ENCODE results near the gene C10orf71.

Gene C10orf71

DNA sequence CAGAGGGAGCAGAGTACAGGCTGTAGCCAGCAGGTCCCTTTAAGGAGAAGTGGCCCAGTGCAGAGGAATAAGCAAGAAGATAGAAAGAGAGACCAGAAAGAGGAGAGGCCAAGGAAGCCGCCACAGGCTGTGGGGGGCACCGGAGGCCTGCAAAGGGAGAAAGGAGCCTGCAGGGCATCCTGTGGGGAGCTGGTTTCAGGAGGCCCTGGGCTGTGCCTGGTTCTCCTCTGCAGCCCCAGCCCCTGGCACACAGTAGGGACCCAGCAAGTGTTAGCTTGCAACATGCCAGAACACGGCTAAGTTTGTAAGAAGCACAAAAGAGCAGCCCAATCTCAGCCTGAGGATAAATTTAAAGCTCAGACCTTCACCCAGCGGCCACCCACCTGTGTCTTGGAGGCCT is 12.3 kb upstream of the C10orf71 start:
- no peak for DNase-seq (ENCODE audit: low read depth)
- TF ChIP-seq, protein P1, sequence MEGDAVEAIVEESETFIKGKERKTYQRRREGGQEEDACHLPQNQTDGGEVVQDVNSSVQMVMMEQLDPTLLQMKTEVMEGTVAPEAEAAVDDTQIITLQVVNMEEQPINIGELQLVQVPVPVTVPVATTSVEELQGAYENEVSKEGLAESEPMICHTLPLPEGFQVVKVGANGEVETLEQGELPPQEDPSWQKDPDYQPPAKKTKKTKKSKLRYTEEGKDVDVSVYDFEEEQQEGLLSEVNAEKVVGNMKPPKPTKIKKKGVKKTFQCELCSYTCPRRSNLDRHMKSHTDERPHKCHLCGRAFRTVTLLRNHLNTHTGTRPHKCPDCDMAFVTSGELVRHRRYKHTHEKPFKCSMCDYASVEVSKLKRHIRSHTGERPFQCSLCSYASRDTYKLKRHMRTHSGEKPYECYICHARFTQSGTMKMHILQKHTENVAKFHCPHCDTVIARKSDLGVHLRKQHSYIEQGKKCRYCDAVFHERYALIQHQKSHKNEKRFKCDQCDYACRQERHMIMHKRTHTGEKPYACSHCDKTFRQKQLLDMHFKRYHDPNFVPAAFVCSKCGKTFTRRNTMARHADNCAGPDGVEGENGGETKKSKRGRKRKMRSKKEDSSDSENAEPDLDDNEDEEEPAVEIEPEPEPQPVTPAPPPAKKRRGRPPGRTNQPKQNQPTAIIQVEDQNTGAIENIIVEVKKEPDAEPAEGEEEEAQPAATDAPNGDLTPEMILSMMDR (IDR thresholded peaks at IDR 0.05; ENCODE audit: low read depth, low read length, missing control alignments), result no peak
- H3K4me3 ChIP-seq (ENCODE audit: low read depth, low read length), result no peak overlapping the region

DNA sequence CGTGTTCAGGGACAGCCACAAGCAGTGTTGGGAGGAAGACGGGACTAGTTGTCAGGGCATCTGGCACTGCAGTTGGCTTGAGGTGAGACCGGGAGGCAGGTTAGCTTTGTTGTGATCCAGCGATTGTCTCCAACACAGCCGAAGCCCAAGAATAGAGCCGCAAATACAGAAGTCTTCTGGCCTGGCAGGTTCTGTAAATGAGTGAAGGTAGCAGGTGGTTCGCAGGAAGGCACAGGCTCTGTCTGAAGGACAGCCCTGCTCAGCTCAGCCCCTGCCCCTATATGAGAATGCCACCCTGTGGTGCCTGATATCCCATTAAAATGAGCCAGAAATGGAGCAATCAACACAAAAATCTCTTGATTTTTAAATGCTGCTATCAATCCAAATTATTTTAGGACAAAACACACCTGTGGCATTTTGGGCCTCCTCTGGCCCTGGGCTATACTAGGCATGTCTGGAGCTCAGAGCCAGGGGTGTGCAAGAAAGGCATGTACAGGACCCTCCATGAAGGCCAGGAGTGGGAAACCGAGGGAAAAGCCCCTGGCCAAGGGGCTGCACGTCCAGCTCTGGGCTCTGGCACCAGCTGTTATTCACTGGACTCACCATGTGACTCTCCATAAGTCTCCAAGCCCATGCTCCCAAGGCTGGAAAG is 11.2 kb upstream of the C10orf71 start:
- TF ChIP-seq, protein P1 (IDR thresholded peaks at IDR 0.05; ENCODE audit: low read depth, low read length, missing control alignments), result no peak
- no peak overlapping the region for H3K4me3 ChIP-seq (ENCODE audit: low read depth, low read length)
- no peak for DNase-seq (ENCODE audit: low read depth)

DNA sequence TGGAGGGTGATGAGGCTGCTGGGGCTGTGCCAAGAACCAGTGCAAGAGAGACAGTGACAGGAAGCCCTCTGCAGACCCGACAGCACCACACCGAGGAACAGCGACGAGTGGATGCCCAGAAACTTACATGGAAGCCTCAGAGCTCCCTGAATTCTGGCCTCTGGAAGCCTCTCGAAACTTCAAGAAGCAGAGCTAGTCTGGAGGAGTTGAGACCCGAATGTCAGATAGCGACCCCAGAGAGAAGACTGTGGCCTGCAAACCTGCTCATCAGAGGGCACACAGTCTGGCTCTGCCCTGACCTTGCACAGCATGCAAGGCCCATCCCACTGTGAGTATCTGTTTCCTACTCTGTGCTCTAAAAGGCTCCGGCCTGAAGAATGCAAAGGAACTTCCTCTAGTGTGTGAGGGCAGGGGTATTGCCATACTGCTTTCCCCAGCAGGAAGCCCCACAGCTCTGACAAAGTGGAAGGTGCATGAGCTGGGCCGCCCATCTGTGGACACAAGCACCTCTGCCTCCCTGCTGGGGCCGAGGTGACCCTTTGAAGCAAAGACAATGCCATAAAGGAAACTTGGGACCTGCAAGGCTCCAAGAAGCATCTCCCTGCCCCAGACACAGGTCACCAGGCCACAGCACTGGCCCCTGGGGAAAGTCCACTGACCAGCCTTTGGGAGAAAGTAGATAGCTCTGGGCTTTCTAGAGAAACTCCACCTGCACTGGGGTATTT is 10.5 kb upstream of the C10orf71 start:
- TF ChIP-seq, protein P1 (IDR thresholded peaks at IDR 0.05; ENCODE audit: low read depth, low read length, missing control alignments), result no peak
- DNase-seq (ENCODE audit: low read depth), result no peak

DNA sequence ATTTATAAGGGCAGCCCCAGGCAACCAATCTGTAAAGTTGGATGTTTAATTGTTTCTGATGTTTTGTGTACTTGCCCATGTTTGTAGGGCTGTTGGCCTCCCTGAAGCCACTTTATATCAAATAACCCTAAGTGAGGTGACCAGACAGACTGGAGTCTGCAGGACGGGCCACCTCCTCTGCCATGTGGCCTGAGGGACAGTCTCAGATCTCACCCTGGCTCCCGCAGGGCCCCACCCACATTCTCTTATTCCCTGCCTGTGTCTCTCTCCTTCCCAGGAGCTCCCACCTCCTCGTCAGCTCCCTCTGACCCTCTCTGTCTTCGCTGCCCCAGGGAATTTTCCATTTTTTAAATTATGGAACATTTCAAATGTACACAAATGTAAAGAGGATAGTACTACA is 9.5 kb upstream of the C10orf71 start:
- no peak for DNase-seq (ENCODE audit: low read depth)
- no peak overlapping the region for H3K4me3 ChIP-seq (ENCODE audit: low read depth, low read length)
- TF ChIP-seq, protein P1 (IDR thresholded peaks at IDR 0.05; ENCODE audit: low read depth, low read length, missing control alignments), result no peak

More for the DNA sequence above, 10.5 kb upstream of the C10orf71 start:
- no peak overlapping the region for H3K4me3 ChIP-seq (ENCODE audit: low read depth, low read length)

DNA sequence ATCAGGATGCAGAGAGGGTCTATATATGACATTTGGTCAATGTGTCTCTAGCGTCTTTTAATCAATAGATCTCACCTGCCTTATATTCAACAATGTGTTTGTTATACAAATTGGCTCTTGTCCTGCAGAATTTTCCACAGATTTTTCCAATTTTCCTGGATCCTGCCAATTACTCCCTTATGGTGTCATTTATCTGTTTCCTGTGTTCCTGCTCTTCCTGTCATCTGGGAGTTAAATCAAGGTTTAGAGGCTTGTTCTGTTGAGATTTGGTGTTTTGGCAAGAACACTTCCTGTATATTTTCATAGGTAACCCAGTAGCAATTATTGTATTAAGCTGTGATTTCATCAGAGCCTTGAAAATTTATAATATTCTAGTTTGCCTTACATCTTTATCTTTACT is 8.8 kb upstream of the C10orf71 start:
- no peak overlapping the region for H3K4me3 ChIP-seq (ENCODE audit: low read depth, low read length)
- no peak for DNase-seq (ENCODE audit: low read depth)
- TF ChIP-seq, protein P1 (IDR thresholded peaks at IDR 0.05; ENCODE audit: low read depth, low read length, missing control alignments), result no peak

DNA sequence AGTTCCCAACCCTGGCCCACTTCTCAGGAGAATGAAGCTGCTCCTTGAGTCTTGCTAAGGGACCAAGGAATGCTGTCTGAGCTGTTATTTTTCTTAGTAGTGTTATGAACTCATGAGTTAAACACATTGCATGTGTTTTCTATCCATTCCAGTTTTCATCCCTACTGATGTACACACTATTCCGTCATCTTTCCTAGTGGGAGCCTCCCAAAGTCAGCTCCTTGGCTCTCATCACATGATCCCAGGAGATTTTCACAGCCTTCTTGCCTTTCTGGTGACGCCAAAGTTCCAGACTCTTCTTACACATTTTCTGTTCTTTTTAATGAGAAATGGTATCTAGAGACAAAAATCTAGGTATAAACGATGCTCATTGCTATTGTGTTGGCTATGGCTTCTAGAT is 8.4 kb upstream of the C10orf71 start:
- no peak overlapping the region for H3K4me3 ChIP-seq (ENCODE audit: low read depth, low read length)
- DNase-seq (ENCODE audit: low read depth), result no peak
- TF ChIP-seq, protein P1 (IDR thresholded peaks at IDR 0.05; ENCODE audit: low read depth, low read length, missing control alignments), result no peak
